Testis (tissue), 2 donors: Measurements from ENCODE around the gene MMRN2.

Experiments
- POLR2A ChIP-seq: fragments of 450-650 bp; IDR thresholded peaks from one replicate; pipeline ENCODE4 v1.6.1; 2017; ENCODE audit warnings: antibody characterized with exemption, mild to moderate bottlenecking, moderate library complexity
- TF ChIP-seq, protein P1 (sequence below), 3 experiments: fragments of 450-650 bp in 2 of 3; fragments of 200-600 bp in 1 of 3; sonication (generic) in 1 of 3; IDR thresholded peaks; one replicate each; pipeline ENCODE4 v1.5.1; 2016 to 2019; ENCODE audit warnings: antibody characterized with exemption in 3 of 3, mild to moderate bottlenecking in 2 of 3, moderate library complexity in 1 of 3

GRCh38 chr10:86976362-86977056 is 19.1 kb upstream of the MMRN2 start:
- TF ChIP-seq, protein P1, sequence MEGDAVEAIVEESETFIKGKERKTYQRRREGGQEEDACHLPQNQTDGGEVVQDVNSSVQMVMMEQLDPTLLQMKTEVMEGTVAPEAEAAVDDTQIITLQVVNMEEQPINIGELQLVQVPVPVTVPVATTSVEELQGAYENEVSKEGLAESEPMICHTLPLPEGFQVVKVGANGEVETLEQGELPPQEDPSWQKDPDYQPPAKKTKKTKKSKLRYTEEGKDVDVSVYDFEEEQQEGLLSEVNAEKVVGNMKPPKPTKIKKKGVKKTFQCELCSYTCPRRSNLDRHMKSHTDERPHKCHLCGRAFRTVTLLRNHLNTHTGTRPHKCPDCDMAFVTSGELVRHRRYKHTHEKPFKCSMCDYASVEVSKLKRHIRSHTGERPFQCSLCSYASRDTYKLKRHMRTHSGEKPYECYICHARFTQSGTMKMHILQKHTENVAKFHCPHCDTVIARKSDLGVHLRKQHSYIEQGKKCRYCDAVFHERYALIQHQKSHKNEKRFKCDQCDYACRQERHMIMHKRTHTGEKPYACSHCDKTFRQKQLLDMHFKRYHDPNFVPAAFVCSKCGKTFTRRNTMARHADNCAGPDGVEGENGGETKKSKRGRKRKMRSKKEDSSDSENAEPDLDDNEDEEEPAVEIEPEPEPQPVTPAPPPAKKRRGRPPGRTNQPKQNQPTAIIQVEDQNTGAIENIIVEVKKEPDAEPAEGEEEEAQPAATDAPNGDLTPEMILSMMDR (IDR thresholded peaks at IDR 0.05): no peak
- no peak for TF ChIP-seq POLR2A
